GM21529 (cell line): ENCODE measurements around the gene EML1.

Experiments
- ATAC-seq: cut with Tn5 transposase; IDR thresholded peaks from one replicate; pipeline ENCODE4 v1.9.1; 2021; ENCODE audit not compliant: unreplicated experiment

EML1 gene

DNA sequence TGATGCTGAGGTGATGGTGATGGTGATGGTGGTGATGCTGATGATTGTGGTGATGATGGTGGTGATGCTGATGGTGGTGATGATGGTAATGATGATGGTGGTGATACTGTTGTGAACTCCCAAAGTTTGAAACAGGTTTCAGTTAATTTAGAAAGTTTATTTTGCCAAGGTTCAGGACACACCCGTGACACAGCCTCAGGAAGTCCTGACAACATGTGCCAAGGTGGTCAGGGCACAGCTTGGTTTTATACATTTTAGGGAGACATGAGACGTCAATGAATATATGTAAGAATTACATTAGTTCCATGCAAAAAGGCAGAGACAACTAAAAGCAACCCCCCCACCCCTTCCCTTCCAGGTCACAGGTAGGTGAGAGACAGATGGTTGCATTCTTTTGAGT, 159.2 kb downstream of the EML1 start:
- no peak for ATAC-seq

DNA sequence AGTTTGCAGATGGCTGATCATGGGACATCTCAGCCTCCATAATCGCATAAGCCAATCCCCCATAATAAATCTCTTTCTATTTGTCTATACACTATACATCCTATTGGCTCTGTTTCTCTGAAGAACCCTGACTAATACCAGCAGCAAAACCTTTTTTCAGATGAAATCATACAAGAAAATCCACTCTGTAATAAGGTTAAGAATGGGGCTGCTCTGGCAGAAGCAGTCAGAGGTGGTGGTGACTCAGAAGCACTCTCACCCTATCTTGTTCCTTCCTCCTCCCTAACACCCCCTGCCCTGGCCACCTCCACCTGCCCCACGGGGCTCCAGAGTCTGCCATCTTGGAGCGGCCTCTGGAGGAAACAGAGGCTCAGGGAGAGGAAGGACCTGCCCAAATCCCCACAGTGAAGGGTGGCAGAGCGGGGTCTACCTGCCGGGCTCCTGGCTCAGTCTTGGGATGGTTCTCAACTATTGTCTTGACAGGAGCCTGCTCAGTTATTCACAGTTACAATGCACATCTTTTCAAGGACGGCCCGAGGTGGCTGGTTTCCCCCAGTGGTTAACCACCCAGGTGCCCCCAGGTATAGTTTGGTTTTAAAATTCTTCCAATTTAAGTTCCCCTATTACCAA, 162.7 kb downstream of the EML1 start:
- no peak for ATAC-seq

- no peak for ATAC-seq
Observed at GRCh38 chr14:99958380-99958779, 165.2 kb downstream of the EML1 start.

GRCh38 chr14:99961826-99962518, 168.8 kb downstream of the EML1 start:
- ATAC-seq = no peak

GRCh38 chr14:99964979-99965378, 171.8 kb downstream of the EML1 start:
- ATAC-seq = no peak

DNA sequence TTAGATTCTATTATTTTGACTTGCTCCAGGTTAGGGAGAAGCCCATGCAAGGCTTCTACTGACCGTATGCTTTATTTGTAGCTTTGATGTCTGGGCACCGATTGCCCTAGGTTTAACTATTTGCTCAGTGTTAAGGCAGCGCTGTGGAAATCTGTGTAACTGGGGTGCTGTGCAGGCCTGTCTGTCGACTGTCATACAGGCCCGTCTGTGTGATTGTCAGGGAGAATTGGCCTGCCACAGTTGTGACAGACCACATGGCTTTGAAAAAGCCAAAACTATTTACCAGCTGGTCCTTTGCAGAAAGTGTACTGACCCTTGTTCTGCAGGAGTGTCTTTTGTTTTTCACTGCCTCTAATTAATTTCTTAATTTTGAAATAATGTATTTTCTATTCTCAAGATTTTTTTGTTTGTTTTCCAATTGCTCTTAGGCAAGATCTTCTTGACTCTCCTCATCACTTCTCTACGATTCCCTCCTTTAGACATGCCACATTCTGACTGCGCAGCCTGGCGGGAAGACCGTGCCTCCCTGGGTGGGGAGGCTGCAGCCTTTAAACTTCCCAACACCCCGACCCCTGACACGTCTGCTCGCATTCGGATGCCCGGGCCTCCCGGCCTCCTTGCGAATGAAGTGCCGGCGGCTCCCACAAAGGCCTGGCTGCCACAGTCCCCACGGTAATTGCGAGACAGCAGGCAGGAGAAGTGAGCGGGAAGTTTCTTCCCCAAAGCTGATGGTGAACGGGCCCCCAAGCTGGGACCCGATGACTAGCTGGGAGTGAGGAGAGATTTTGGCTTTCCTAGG, 173.0 kb downstream of the EML1 start:
- no peak for ATAC-seq

- no peak for ATAC-seq
Observed at GRCh38 chr14:99966912-99967311, 173.7 kb downstream of the EML1 start.

GRCh38 chr14:99968191-99968920, 175.1 kb downstream of the EML1 start:
- ATAC-seq = no peak

- no peak for ATAC-seq
Observed at GRCh38 chr14:99968941-99969340, 175.7 kb downstream of the EML1 start.

- ATAC-seq = no peak
Observed at GRCh38 chr14:99969673-99970322, 176.6 kb downstream of the EML1 start.

- peak; percentile 64 for ATAC-seq
Observed at GRCh38 chr14:99971087-99971940, 178.1 kb downstream of the EML1 start.

GRCh38 chr14:99971941-99972747, 178.9 kb downstream of the EML1 start:
- peak; percentile 37 for ATAC-seq

- ATAC-seq = no peak
Observed at GRCh38 chr14:99972748-99973466, 179.7 kb downstream of the EML1 start.

GRCh38 chr14:99975190-99975589, 182.0 kb downstream of the EML1 start:
- ATAC-seq = no peak

- no peak for ATAC-seq
Observed at GRCh38 chr14:99976021-99976420, 182.8 kb downstream of the EML1 start.

DNA sequence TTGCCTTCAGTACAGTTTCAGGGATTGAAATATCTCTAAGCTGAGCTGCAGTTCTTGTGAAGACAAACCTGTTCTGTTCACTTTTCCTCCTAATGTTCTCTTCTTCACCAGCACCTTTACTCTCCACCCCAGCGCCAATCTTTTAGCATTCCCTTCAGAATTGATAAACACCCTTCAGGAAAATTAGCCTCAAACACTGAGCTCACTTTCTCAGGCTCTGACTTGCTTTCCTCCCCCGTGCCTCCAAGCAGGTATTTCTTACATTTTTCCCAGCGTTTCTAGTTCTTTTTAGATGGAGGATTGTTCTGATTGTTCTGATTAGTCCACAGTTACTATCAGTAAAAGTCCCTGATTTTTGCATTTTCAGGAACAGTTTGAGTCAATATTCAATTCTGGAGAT, 183.5 kb downstream of the EML1 start:
- ATAC-seq = no peak

DNA sequence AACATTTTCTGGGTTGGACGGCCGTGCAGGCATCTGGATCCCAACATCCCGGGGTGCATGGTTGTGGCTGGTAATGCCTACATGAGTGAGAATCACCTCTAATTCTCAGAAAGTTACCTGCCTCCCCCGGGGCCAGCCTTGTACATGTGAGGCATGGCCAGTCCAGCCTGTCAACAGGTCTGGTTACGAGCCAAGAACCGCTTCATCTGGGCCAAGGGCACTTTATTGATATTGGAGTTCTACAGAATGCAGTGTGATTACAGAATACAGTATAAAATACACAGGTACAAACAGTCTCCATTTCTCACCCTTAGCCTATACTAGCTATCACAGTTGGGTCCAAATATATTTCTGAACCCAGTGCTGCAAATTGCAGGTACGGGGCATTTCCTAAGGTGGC, 187.1 kb downstream of the EML1 start:
- no peak for ATAC-seq

DNA sequence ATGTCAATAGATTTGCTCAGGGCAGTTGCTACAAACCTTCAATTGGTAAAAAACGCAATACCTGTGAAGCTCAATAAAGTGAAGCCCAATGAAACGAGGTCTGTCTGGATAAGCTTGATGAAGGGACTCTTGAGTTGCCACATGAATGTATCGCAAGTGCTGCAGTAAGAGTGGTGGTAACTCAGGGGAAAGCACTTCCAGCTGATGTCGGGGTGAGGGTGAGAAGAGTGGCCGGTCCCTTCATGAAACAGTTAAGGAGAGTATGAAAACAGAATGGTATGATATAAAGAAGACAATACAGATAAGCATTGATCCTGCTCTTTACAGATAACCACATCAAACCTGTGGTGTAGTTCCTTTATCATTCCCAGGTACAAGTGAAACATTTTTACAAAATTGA, 188.6 kb downstream of the EML1 start:
- no peak for ATAC-seq
